Ishikawa (cell line): Measurements from ENCODE around the gene DHRS9.

ENCODE experiments used
- CEBPB ChIP-seq: IDR thresholded peaks from 2 replicates; pipeline ENCODE4 v1.6.1; 2012
- CREB1 ChIP-seq: IDR thresholded peaks from 2 replicates; pipeline ENCODE4 v1.6.1; 2012; ENCODE audit warnings: low read depth
- EGR1 ChIP-seq: IDR thresholded peaks from 2 replicates; pipeline ENCODE4 v1.6.1; 2012
- EP300 ChIP-seq: IDR thresholded peaks from 2 replicates; pipeline ENCODE4 v1.6.1; 2012; ENCODE audit warnings: borderline replicate concordance
- FOXM1 ChIP-seq: IDR thresholded peaks from 2 replicates; pipeline ENCODE4 v1.6.1; 2012; ENCODE audit warnings: low read depth, borderline replicate concordance
- NFIC ChIP-seq: IDR thresholded peaks from 2 replicates; pipeline ENCODE4 v1.6.1; 2012
- RAD21 ChIP-seq: IDR thresholded peaks from 2 replicates; pipeline ENCODE4 v1.6.1; 2012; ENCODE audit warnings: low read depth
- TAF1 ChIP-seq: IDR thresholded peaks from 2 replicates; pipeline ENCODE4 v1.6.1; 2012; ENCODE audit warnings: low read depth, mild to moderate bottlenecking
- TCF12 ChIP-seq: IDR thresholded peaks from 2 replicates; pipeline ENCODE4 v1.6.1; 2012; ENCODE audit warnings: low read depth
- TEAD4 ChIP-seq: IDR thresholded peaks from 2 replicates; pipeline ENCODE4 v1.6.1; 2012
- YY1 ChIP-seq: IDR thresholded peaks from 2 replicates; pipeline ENCODE4 v1.6.1; 2012; ENCODE audit warnings: low read depth
- ZBTB7A ChIP-seq: IDR thresholded peaks from 2 replicates; pipeline ENCODE4 v1.6.1; 2012; ENCODE audit warnings: low read depth
- TF ChIP-seq, protein P1 (sequence below): IDR thresholded peaks from 2 replicates; pipeline ENCODE4 v1.6.1; 2012; ENCODE audit warnings: low read depth, mild to moderate bottlenecking
- TF ChIP-seq, protein P2 (sequence below): IDR thresholded peaks from 2 replicates; pipeline ENCODE4 v1.6.1; 2012
- TF ChIP-seq, protein P3 (sequence below): IDR thresholded peaks from 2 replicates; pipeline ENCODE4 v1.6.1; 2012

DHRS9 gene

DNA sequence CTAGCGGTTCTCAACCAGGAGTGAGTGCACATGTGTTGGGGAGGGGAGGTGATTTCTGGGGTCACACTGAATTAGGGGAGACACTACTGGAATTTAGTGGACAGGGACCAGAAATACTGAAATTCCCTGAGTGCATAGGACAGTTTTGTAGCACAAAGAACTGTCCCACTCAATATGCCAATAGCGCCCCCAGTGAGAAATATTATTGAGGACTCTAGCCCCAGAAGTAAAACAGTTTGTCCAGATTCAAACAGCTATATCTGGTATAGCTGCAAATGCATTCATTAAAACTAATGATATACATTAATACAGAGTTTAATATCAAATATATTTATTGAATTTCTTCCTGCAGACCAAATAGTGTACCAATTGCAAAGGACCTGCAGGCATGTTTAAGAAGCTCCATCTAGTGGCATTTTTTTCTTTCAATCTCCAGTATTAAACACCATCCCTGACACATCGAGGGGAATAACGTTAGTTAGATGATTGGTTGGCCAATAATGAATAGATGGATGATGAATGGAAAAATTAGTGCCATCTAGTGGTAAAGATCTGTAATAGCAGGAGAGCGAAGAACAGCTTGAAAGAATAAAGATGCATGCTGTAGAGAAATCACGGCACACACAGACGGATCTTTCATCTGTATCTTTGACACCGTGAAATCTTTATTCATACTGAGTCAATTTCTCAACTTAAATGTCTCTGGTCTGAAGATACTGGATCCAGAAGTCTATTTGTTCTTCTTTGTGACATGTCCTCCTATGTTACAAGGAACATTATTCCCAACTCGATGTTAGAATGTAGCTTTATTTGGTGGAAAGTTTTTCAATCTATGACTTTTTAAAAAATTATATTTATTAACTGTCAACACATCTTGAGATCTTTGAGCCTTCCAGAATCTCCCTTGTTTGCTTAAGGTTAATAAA, 62.5 kb downstream of the DHRS9 start:
- TF ChIP-seq CREB1 = no peak
- TF ChIP-seq EGR1 = no peak
- no peak for TF ChIP-seq TEAD4
- peak; percentile 50 for TF ChIP-seq RAD21
- TF ChIP-seq, protein P1, sequence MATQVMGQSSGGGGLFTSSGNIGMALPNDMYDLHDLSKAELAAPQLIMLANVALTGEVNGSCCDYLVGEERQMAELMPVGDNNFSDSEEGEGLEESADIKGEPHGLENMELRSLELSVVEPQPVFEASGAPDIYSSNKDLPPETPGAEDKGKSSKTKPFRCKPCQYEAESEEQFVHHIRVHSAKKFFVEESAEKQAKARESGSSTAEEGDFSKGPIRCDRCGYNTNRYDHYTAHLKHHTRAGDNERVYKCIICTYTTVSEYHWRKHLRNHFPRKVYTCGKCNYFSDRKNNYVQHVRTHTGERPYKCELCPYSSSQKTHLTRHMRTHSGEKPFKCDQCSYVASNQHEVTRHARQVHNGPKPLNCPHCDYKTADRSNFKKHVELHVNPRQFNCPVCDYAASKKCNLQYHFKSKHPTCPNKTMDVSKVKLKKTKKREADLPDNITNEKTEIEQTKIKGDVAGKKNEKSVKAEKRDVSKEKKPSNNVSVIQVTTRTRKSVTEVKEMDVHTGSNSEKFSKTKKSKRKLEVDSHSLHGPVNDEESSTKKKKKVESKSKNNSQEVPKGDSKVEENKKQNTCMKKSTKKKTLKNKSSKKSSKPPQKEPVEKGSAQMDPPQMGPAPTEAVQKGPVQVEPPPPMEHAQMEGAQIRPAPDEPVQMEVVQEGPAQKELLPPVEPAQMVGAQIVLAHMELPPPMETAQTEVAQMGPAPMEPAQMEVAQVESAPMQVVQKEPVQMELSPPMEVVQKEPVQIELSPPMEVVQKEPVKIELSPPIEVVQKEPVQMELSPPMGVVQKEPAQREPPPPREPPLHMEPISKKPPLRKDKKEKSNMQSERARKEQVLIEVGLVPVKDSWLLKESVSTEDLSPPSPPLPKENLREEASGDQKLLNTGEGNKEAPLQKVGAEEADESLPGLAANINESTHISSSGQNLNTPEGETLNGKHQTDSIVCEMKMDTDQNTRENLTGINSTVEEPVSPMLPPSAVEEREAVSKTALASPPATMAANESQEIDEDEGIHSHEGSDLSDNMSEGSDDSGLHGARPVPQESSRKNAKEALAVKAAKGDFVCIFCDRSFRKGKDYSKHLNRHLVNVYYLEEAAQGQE = no peak

DNA sequence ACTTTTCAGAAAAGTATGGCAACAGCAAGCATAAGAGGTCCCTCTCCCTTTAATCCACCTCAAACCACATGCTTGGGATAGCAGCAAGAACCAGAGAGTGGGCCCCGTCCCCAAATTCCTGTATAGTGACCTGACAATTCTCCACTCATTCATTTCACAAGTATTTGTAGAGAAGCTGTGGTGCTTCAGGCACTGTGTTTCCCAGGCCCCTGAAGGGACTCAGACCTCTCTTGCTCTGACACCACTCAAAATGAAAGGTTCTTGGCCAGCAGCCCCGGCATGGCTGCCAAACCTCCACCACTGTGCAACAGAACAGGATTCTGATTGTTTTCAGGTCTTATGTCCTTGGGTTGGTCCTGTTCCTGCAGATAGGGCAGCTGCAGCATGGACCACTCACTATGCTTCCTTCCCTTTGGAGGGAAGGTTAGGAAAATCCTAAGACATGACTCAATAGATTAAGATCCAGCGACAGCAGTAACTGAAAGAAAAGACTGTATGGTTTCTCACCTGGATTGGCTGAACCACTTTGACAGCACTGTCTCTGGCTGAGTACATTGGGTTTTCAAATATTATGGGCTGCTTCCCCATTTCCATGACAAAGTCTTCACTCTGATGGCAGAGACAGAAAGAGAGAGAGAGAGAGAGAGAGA, 67.6 kb downstream of the DHRS9 start:
- 0 out of 2 replicates have a peak, but pooled peaks have one; percentile 23 for TF ChIP-seq YY1
- no peak for TF ChIP-seq EP300

DNA sequence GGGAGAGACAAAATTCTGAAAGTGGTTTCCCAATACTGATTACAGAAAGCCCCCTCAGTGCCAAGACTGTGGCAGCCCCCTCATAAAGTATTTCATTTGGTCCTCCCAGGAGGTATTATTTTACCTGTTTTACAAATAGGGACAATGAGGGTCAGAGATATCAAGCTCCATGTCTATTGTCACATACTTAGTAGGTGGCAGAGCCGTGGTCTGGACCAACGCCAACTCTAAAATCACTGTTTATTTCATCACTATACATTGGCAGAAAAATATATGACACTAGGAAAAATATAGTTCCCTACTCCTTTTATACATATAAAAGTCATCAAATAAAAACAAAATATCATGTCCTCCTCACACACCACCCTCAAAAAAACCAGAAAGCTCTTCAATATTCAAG, 68.6 kb downstream of the DHRS9 start:
- TF ChIP-seq TCF12 (no peak), EGR1 (no peak), FOXM1 (no peak), RAD21 (no peak), ZBTB7A (no peak), YY1 (no peak), NFIC (peak; percentile 70), CREB1 (no peak), EP300 (0 out of 2 replicates have a peak, but pooled peaks have one; percentile 35), TEAD4 (no peak)
- TF ChIP-seq, protein P2, sequence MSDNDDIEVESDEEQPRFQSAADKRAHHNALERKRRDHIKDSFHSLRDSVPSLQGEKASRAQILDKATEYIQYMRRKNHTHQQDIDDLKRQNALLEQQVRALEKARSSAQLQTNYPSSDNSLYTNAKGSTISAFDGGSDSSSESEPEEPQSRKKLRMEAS = no peak
- TF ChIP-seq, protein P3, sequence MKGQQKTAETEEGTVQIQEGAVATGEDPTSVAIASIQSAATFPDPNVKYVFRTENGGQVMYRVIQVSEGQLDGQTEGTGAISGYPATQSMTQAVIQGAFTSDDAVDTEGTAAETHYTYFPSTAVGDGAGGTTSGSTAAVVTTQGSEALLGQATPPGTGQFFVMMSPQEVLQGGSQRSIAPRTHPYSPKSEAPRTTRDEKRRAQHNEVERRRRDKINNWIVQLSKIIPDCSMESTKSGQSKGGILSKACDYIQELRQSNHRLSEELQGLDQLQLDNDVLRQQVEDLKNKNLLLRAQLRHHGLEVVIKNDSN = no peak
- TF ChIP-seq, protein P1 = no peak

DNA sequence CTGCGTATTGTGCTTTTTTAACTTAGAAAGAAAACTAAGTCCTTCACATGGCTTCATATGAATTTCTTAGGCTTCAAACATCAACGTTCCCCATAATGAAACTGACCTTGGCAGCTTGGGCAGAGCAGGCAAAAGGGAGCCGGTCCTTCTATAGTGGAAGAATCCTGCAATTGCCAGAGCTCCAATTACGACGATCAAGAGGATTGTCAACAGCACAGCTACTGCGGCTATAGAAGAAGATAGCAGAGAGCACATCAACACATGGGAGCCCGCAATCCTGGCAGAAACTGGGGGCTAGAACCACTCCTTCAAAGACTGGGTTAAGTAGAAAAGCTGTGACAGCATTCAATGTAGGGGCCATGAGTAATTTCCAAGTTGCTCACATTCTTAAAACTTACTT, 69.8 kb downstream of the DHRS9 start:
- TF ChIP-seq, protein P2 = no peak
- TF ChIP-seq EP300 = no peak
- no peak for TF ChIP-seq RAD21
- no peak for TF ChIP-seq EGR1
- no peak for TF ChIP-seq FOXM1
- TF ChIP-seq TCF12 = no peak
- TF ChIP-seq, protein P1 = no peak
- TF ChIP-seq, protein P3 = no peak
- no peak for TF ChIP-seq TAF1
- no peak for TF ChIP-seq CEBPB
- no peak for TF ChIP-seq NFIC
- no peak for TF ChIP-seq YY1
- TF ChIP-seq TEAD4 = no peak
